ENCODE measurements around the gene ASPG. TPM values are rescaled to one million over a fixed set of nuclear protein-coding genes. Genes with fewer than 3 reads are reported as not detected.

The ASPG gene
- total RNA-seq, 2 donors from 2014 or later: 0.14 to 0.35 TPM

DNA sequence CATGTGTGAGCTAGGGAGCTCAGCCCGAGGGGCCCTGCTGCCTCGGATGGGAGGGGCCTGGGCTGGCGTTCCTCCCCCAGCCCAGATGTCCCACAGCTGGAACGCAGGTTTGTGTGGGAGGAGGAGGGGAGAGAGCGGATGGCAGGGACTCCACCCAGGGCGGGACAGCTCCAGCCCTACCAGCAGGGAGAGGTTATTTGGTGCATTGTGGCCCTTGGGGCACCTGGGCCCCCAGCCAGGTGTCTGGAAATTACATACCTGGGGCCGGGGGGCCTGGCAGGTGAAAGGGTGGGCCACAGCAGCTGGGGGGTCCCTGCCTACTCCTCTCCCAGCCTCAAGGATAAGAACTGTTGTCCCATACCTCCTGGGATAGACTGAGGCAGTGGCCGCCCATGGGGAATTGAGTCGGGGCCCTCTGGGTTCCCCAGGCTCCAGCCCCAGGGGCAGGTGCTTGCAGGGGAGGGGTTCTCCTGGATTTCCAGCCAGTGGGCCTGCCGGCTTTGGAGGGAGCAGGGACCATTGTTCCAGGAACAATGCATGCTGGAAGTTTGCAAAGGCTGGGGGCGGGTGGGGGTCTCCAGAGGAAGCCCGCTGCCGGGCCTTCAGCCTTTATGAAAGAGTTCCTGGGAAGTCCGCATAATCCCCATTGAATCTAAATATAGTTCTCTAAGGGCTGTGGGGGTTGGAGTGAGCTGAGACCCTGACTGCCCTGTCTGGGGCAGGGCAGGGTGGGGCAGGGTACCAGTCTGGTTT is 54.1 kb downstream of the ASPG start:
- no peaks in the 10 kb centered on the region for H3K27me3 ChIP-seq (replicated peaks; ENCODE audit: insufficient read depth)
- H3K9me3 ChIP-seq: no peaks in the 10 kb centered on the region
- no peak for ATAC-seq (ENCODE audit: insufficient number of reproducible peaks, low FRiP score, low read depth)
- peak overlapping the region; percentile 67 for H3K4me3 ChIP-seq
- TF ChIP-seq CTCF (IDR thresholded peaks at IDR 0.05): no peak
- no peak overlapping the region for H3K27ac ChIP-seq
- no peaks in the 10 kb centered on the region for H3K36me3 ChIP-seq
- DNase-seq (ENCODE audit: low spot score): no peak
- H3K4me1 ChIP-seq (ENCODE audit: control insufficient read depth in 1 of 2, low read depth in 2 of 2): peaks cover 8 to 28% of the 10 kb centered on the region in 2 donors

GRCh38 chr14:104140213-104140462 is 54.6 kb downstream of the ASPG start:
- no peak overlapping the region for H3K27ac ChIP-seq
- no peaks in the 10 kb centered on the region for H3K27me3 ChIP-seq (replicated peaks; ENCODE audit: insufficient read depth)
- H3K4me3 ChIP-seq: no peak overlapping the region
- no peak for TF ChIP-seq CTCF (IDR thresholded peaks at IDR 0.05)
- ATAC-seq (ENCODE audit: insufficient number of reproducible peaks, low FRiP score, low read depth) (no peak), DNase-seq (ENCODE audit: low spot score) (no peak)
- peaks cover 8 to 28% of the 10 kb centered on the region in 2 donors for H3K4me1 ChIP-seq (ENCODE audit: control insufficient read depth in 1 of 2, low read depth in 2 of 2)
- no peaks in the 10 kb centered on the region for H3K36me3 ChIP-seq
- no peaks in the 10 kb centered on the region for H3K9me3 ChIP-seq

DNA sequence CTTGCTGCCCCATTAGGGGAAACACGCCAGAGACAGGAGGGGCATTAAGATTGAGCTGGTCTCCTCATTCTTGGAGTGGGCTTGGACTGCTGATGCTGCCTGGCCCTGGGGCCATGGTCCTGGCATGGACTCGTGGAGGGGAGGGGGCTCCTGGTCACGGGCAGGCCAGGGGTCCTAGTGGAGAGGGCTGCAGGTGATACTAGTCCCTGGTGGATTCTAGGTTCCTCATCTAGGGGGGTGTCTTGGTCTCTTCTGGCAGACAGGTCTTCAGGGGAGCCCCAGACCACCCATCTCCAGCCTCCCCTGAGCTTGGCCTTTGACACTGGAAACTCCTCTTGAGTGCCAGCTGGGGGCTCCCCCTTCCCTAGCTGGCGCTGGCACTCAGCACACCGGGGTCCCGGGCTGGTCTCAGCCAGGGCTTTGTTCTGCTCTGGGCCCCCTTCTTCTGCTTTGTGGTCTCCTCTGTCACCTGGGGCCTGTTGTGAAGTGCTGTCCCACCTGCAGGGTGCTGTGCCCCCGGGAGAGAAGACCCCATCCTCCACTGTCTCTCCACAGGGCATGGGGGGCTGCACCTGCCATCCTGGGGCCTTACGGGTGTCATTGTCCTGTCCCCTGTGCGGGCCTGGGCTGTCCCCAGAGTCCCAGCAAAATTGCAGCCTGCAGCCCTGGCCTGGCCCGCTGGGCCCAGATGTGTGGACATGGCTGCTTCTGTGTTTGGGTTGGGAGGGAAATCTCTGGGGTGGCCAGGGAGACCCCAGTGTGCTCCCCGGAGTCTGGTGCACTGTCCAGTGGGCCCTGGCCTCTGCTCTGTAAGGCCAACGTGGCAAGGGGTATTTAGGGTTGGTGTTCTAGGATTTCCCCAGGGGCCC is 55.2 kb downstream of the ASPG start:
- H3K9me3 ChIP-seq: no peaks in the 10 kb centered on the region
- no peak for TF ChIP-seq CTCF (IDR thresholded peaks at IDR 0.05)
- H3K4me1 ChIP-seq (ENCODE audit: control insufficient read depth in 1 of 2, low read depth in 2 of 2): peaks cover 8 to 28% of the 10 kb centered on the region in 2 donors
- H3K36me3 ChIP-seq: no peaks in the 10 kb centered on the region
- no peaks in the 10 kb centered on the region for H3K27me3 ChIP-seq (replicated peaks; ENCODE audit: insufficient read depth)
- H3K27ac ChIP-seq: no peak overlapping the region
- no peak for ATAC-seq (ENCODE audit: insufficient number of reproducible peaks, low FRiP score, low read depth)
- DNase-seq (ENCODE audit: low spot score): no peak
- no peak overlapping the region for H3K4me3 ChIP-seq

- H3K27me3 ChIP-seq (replicated peaks; ENCODE audit: insufficient read depth): no peaks in the 10 kb centered on the region
- H3K4me3 ChIP-seq: no peak overlapping the region
- no peak for TF ChIP-seq CTCF (IDR thresholded peaks at IDR 0.05)
- no peak for DNase-seq (ENCODE audit: low spot score)
- ATAC-seq (ENCODE audit: insufficient number of reproducible peaks, low FRiP score, low read depth): no peak
- peaks cover 8 to 24% of the 10 kb centered on the region in 2 donors for H3K4me1 ChIP-seq (ENCODE audit: control insufficient read depth in 1 of 2, low read depth in 2 of 2)
- no peak overlapping the region for H3K27ac ChIP-seq
- no peaks in the 10 kb centered on the region for H3K9me3 ChIP-seq
- H3K36me3 ChIP-seq: no peaks in the 10 kb centered on the region
These were observed 56.2 kb downstream of the ASPG start for GRCh38 chr14:104141621-104142091.

DNA sequence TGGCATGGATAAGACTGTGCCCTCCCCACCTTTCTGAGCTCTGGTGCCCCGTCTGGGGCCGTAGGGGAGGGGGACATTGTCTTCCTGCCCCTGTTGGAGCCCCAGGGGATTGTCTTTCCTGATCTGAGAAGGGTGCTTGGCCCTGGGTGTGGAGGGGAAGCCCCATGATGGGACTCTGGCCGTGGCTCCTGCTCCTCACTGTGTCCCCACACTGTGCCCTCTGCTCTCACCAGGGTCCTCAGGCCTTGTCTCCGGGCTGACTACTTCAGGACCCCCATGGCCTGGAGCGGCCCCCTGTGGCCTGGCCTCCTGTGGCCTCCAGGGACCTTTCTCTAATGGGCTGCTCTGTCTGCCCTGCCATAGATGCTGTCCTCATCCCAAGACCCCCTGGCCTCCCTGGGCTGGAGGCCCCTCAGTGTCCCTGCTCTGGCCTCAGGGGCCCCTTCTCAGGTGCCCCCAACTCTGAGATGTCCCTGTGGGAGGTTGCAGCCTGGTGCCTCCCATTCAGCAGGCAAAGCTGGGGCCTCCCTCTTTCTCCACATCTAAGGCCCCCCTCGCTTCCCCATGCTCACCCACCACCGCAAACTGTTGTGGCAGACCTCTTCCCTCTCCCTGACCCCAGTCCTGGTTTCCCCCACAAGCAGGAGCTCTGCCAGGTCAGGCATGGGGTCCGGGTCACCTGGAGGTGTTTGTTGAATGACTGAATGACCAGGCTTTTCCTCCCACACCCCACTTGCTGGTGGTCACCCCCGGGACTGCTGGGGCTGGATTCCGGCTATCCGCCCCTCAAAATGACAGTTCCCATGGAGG is 56.8 kb downstream of the ASPG start:
- Histone ChIP-seq H3K4me1 (ENCODE audit: control insufficient read depth in 1 of 2, low read depth in 2 of 2) (peaks cover 8 to 17% of the 10 kb centered on the region in 2 donors), H3K36me3 (no peaks in the 10 kb centered on the region), H3K27me3 (replicated peaks; ENCODE audit: insufficient read depth) (no peaks in the 10 kb centered on the region), H3K4me3 (no peak overlapping the region), H3K9me3 (no peaks in the 10 kb centered on the region), H3K27ac (no peak overlapping the region)
- ATAC-seq (ENCODE audit: insufficient number of reproducible peaks, low FRiP score, low read depth) (no peak), DNase-seq (ENCODE audit: low spot score) (no peak)
- no peak for TF ChIP-seq CTCF (IDR thresholded peaks at IDR 0.05)

All from thoracic aorta (tissue), 2 donors.